Measurements from ENCODE around the gene HOXB3.

The HOXB3 gene

DNA sequence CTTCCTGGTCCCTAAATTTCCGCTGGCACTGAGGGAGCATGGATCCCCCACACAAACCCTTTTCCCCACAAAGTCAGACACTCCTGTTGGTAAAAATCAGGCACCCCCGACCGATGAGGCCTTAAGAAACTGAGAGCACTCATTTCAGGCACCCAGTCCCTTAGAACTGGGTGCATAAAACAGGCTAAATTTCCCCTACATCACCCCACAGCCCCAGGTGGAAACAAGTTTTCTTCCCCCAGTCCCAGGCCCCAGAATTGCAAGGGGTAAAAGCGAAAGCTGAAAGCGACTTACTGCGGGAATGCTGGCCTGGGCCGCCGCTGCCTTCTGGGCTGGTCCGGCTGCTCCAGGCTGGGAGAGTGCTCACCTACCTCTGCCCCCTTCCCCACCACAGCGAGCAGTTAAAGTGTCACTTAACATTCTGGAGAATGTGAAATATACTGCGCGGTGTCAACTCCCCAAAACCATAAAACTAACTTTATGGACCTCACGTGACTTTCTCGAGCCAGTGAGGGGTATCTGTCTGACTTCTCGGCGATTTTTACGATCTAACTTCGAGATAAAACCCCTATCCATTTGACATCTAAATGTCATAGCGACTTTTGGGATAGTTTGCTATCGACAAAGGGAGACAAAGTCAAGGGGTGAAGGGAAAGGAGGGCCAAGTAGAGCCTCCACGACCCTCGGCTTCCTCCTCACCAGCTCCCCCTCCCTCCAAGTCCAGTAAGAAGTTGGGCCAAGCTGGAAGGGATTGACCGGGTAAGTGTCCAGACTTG, at the start of gene HOXB3:
HOXB3 (minus strand) TSS at position 411 of the 776 bp plus-strand sequence. CDS start 37,767 bp downstream, outside the sequence.
- DNase-seq (no peak), ATAC-seq (no peak)
- Mint-ChIP-seq H3K27me3 (peaks cover 89% of the 10 kb centered on the region), H3K9me3 (no peaks in the 10 kb centered on the region), H3K4me3 (peak within 1 kb of the TSS; percentile 39), H3K4me1 (peaks cover 42% of the 10 kb centered on the region), H3K27ac (no peak within 1 kb of the TSS), H3K36me3 (ENCODE audit: low read depth) (no peaks in the 10 kb centered on the region)

DNA sequence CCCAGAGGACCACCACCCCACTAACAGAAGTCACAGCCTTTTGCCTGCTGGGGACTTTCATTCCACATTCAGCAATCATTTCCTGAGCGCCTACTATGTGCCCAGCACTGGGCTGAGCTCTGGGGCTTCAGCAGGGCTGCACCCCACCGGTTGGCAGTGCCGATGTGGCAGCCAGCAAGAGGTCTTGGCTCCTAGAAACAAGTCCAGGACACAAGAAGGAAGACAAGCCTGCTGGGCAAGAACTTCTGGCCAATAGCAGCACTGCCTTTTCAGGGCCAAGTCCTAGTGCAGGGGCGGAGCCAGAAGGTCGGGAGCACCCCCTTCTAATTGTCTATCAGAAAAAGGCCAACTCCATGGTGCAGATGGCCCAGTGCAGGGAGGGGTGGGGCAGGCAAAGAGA, 49.1 kb upstream of the HOXB3 start:
- no peaks in the 10 kb centered on the region for H3K9me3 Mint-ChIP-seq
- DNase-seq: no peak
- H3K27ac Mint-ChIP-seq: no peak overlapping the region
- no peak overlapping the region for H3K4me3 Mint-ChIP-seq
- H3K36me3 Mint-ChIP-seq (ENCODE audit: low read depth): no peaks in the 10 kb centered on the region
- H3K4me1 Mint-ChIP-seq: peaks cover 15% of the 10 kb centered on the region
- ATAC-seq: no peak
- H3K27me3 Mint-ChIP-seq: peaks cover 90% of the 10 kb centered on the region

DNA sequence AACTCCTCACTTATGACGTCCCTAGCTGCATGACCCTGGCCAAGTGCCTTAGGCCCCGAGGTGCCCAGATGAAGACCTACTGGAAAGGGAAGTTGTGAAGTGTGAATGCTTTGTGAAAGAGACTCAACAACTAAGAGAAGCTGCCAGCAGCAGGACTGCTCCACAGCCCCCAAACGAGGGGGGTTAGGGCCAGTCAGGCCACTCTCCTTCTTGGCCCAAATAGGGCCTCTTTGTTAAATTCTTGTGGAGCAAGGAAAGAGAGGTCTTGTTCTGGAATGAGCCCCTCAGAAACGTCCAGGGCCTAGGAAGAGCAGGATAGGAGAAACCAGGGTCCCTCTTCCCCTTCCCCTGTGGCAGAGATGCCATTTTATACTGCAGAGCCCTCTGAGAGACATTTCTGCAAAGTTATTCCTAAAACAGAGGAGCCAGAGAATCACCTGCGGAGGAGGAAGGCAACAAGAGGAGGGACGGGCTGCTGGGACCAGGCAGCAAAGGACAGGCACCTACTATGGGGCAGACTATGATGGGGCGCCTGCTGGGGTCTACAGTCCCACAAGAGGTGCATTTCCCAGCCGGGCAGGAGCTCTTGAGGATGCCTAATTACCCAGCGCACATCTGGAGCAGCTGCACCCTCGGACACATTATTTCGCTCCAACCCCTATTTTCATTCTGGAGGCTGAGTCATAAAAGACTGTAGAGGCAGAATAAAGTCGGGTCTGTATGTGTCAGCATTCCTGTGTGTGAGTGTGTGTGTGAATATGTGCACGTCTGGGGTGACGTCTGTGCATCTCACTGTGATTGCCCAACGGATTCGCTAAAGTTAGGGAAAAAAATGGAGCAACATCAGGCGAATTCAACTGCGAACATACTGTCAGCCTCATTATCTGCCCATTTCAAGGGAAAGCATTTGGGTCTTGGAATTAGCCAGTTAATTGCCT, 47.6 kb upstream of the HOXB3 start:
- no peak for DNase-seq
- no peak overlapping the region for H3K4me3 Mint-ChIP-seq
- no peaks in the 10 kb centered on the region for H3K9me3 Mint-ChIP-seq
- peaks cover 88% of the 10 kb centered on the region for H3K27me3 Mint-ChIP-seq
- no peaks in the 10 kb centered on the region for H3K36me3 Mint-ChIP-seq (ENCODE audit: low read depth)
- no peak for ATAC-seq
- peaks cover 19% of the 10 kb centered on the region for H3K4me1 Mint-ChIP-seq
- H3K27ac Mint-ChIP-seq: no peak overlapping the region

DNA sequence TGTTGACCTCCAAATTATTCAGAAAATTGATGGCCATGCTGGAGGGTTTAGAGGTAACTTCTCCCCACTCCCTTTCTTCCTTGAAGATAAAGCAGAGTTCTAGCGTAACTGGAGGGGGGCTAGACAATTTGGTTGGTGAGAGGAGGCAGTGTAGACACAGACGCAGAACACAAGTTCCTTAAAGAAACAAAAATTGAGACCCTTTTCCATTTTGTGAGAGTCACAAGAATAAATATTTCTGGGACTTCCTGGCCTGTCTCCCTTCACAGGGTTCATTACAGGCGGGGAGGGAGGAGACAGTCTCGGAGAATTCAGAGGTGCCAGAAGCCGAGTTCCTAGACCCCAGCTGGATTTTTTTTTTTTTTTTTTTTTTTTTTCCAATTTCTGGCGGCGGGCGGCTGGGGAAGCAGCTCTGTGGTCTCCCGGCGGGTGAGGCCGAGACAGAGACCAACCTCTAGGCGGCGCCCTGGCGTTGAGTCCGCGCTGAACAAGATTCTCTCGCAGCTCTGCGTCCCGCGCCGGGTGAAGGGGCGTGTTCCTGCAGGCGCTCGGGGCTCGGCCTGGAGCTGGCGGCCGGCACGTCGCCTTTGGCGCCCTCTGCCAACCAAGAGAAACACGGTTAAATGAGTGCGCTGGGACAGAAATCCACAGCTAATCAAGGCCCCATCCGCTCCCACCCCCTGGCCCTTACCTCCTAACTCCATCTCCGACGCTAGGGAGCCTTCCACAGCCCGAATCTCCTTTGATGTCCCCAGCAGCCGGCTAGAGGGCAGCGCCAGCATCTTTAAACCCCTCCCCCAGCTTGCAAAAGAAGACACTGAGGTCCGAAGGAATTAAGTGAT, 46.4 kb upstream of the HOXB3 start:
- H3K36me3 Mint-ChIP-seq (ENCODE audit: low read depth): no peaks in the 10 kb centered on the region
- H3K27me3 Mint-ChIP-seq: peaks cover 81% of the 10 kb centered on the region
- H3K9me3 Mint-ChIP-seq: no peaks in the 10 kb centered on the region
- DNase-seq (peak; percentile 87), ATAC-seq (peak; percentile 84)
- no peak overlapping the region for H3K27ac Mint-ChIP-seq
- peaks cover 13% of the 10 kb centered on the region for H3K4me1 Mint-ChIP-seq
- no peak overlapping the region for H3K4me3 Mint-ChIP-seq

DNA sequence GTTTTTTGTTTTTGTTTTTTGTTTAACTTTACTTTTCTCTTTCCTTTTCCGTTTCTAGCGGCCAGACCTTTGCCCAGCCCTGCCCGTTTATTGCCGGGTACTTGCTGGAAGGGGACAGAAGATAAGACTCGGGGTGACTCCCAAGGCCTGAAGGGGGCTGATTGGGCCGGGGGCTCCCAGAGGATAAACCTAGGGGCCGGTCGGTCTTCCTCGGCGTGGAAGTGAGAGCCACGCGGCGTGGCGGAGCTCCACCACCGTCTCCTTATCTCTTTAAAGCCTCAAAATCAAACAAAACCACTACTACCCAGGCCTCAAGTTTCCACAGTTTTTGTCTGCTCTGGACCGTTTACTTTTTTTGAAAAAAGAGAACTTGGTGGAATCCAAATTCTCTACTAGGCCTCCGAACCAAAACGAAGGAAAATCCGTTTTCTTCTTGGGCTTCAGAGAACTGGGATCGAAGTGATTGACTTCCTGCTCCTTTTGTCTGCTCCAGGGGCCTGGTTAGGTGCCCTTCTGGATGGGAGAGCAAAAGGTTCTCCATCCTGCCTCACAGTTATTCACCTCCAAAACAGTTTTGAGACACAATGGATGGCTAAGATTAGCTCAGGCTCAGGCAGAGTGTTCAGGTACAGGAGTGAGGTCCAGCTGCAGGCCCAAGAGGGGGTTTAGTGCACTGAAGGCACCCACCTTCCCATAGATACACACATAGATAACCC, 44.6 kb upstream of the HOXB3 start:
- DNase-seq (no peak), ATAC-seq (no peak)
- H3K27ac Mint-ChIP-seq: no peak overlapping the region
- H3K4me1 Mint-ChIP-seq: peaks cover 12% of the 10 kb centered on the region
- no peaks in the 10 kb centered on the region for H3K9me3 Mint-ChIP-seq
- H3K36me3 Mint-ChIP-seq (ENCODE audit: low read depth): no peaks in the 10 kb centered on the region
- peaks cover 74% of the 10 kb centered on the region for H3K27me3 Mint-ChIP-seq
- H3K4me3 Mint-ChIP-seq: peak overlapping the region; percentile 51

DNA sequence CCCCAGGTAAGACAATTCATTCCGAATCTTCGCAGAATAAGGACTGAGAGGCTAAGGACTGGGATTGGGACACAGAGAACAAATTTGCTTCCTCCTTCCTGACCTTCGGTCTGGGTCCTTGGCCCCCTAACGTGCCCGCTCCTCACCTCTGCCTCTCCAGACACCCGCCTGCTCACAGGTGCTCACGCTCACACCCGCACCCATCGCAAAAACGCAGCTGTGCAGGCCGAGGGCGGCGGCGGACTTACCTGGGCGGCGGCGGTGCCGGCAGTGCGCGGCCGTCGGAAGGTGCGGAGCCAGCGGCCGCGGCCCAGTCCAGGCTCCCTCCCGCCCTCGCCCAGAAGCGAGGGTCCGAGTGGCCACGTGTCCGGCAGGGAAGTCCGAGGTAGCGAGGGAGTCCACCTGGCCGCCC, 43.2 kb upstream of the HOXB3 start:
- H3K27me3 Mint-ChIP-seq: peaks cover 79% of the 10 kb centered on the region
- no peaks in the 10 kb centered on the region for H3K36me3 Mint-ChIP-seq (ENCODE audit: low read depth)
- H3K9me3 Mint-ChIP-seq: no peaks in the 10 kb centered on the region
- H3K4me3 Mint-ChIP-seq: no peak overlapping the region
- H3K4me1 Mint-ChIP-seq: peaks cover 12% of the 10 kb centered on the region
- no peak for DNase-seq
- ATAC-seq: no peak
- H3K27ac Mint-ChIP-seq: no peak overlapping the region

DNA sequence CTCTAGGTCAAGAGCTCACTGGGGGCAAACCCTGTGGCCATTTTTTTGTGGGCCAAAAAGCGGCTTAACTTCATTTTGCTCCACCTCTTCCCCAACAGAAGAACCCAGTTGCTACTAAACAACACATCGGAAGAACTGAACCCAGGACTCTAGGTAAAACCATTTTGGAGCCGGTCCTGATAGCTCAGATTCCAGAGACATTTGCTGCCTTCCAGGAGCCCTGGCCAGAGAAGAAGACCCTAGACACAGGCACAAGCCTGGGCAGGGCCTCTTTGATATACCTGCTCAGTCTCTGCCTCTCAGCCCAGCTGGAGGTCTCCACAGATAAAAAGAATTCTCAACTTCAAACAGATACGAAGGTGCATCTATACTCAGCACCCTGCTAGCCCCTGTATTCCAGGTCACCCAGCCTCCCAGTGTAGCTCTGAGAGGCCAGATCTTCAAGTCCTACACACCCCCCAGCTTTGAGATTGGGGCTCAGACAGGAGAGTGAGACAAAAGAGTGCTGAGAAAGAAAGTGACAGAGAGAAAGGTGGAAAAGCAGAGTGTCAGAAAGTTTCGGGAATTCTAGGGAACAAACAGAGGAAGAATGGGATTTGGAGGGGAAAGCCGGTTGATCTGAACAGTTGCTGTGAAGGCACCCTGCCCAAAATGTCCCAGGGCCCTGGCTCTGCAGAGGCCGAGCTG, 42.7 kb upstream of the HOXB3 start:
- Mint-ChIP-seq H3K4me3 (peak overlapping the region; percentile 35), H3K36me3 (ENCODE audit: low read depth) (no peaks in the 10 kb centered on the region), H3K27me3 (peaks cover 80% of the 10 kb centered on the region)

DNA sequence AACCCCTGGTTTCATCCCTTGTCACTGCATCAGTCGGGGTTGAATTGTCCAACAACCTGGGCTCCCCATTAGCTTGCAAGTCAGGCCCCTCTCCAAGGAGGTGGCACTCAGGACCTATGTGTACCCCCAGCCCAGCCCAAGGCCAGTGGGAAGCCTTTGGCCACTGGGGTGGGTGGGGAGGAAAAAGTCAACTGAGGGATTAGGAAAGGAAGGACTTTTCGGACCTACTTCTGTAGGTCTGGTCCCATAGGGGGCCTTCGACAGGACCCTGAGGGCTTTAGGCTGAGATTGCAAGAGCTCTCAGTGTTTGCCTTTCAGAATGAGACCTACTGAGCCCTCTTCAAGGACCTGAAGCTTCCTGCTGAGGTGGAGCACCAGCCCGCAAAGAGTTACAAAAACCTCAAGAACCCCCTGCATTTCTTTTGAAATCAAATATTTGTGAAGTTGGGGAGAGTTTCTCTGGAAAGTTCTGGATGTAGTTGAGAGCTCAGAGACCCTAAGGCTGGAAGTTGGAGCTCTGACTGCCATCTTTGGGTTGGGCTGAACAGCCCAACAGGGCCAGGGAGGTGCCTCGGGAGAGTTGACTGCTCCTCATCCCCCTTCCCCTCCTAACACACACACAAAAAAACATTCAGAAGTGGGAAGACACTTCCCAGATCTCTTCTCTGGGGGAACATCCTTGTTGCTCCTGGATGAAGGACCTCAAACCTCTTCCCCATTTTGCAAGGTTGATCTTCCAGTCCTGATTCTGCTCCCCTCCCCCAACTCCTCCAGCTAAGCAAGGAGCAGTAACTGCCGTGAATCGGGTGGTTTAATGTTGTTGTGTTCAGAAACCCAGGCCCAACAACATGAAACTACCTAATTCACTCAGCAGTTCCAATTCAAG, 41.9 kb upstream of the HOXB3 start:
- Mint-ChIP-seq H3K9me3 (no peaks in the 10 kb centered on the region), H3K4me1 (peaks cover 13% of the 10 kb centered on the region), H3K27me3 (peaks cover 80% of the 10 kb centered on the region), H3K27ac (no peak overlapping the region), H3K4me3 (no peak overlapping the region), H3K36me3 (ENCODE audit: low read depth) (no peaks in the 10 kb centered on the region)
- no peak for DNase-seq
- ATAC-seq: no peak

More for the DNA sequence above, 42.7 kb upstream of the HOXB3 start:
- DNase-seq: no peak
- Mint-ChIP-seq H3K4me1 (peaks cover 12% of the 10 kb centered on the region), H3K27ac (no peak overlapping the region), H3K9me3 (no peaks in the 10 kb centered on the region)
- no peak for ATAC-seq

DNA sequence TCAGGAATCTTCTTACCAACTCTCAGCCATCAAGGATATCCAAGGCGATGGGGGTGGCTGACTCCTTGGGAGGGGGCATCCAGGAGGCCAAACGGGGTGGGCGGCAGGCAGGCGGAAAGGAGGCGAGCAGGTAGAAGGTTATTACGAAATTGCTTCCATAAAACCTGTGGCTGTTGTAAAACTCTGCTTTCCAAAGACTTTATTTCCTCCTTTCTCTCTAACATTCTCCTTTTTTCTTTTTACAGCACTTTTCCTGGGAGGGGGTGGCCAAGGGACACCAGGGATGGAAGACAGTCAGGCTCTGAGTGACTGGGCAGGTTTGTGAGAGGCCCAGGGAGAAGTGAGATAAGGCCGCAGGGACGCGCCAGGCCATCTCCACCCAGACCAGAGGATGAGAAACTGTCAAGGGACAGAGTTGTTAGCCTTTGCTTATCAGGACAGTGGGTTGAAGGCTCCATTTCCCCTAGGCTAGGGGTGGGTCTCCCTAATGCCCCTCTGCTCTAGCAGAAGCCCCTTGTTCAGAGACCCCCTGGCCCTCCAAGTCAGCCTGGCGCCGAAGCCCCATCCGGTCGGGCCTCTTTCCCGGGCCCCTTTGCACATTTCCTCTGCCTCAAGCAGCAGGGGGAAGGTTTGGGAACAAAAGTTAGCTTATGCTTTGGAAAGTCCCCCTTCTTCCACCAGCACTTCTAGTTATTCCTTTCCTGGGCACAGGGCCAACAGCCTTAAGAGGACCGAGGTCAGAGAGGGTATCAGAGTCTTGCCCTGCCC, 41.1 kb upstream of the HOXB3 start:
- H3K27me3 Mint-ChIP-seq: peaks cover 79% of the 10 kb centered on the region
- H3K9me3 Mint-ChIP-seq: no peaks in the 10 kb centered on the region
- peaks cover 13% of the 10 kb centered on the region for H3K4me1 Mint-ChIP-seq
- no peak overlapping the region for H3K4me3 Mint-ChIP-seq
- DNase-seq (no peak), ATAC-seq (no peak)
- H3K27ac Mint-ChIP-seq: no peak overlapping the region
- H3K36me3 Mint-ChIP-seq (ENCODE audit: low read depth): no peaks in the 10 kb centered on the region

DNA sequence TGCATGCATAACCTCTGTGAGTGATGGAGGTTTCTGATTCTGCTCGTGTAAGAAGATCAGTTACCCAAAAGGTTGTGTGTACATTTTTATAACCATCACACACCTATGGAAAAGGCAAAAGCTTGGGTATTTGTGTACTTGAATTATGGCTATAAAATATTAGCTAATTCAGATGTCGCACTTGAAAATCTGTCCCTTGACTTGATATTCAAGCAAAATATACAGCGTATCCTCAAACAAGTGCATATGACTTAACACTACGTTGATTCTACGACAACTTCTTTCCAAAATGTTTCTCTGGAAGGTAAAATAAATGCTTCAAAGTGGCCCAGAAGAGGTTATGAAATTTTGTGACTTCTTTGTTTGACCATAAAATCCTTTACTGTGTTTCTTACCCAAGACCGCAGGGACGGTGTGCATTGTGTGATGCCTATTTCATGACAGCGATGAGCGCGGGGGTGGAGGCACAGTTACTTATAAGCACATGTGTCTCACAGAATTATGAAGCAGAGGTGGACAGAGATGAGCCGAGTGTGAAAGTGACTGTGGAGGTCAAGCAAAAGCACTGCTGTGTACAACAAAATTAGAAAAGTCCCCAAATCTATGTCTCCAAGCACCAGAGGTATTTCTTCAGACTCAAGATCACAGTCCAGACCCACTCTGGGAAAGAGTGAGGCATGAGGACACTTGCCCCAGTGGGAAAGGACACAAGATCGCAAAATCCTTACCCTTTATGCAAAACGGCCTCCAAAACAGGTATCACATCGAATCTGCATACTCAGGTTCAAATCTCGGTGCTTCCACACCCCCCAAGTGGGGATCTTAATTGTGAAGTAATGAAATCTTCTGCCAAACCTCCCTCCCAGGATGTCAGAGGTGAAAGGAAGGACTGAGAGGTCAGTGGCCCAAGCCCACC, 40.2 kb upstream of the HOXB3 start:
- DNase-seq: no peak
- Mint-ChIP-seq H3K27me3 (peaks cover 74% of the 10 kb centered on the region), H3K4me1 (peaks cover 13% of the 10 kb centered on the region), H3K27ac (no peak overlapping the region), H3K9me3 (no peaks in the 10 kb centered on the region), H3K36me3 (ENCODE audit: low read depth) (no peaks in the 10 kb centered on the region), H3K4me3 (no peak overlapping the region)
- no peak for ATAC-seq

DNA sequence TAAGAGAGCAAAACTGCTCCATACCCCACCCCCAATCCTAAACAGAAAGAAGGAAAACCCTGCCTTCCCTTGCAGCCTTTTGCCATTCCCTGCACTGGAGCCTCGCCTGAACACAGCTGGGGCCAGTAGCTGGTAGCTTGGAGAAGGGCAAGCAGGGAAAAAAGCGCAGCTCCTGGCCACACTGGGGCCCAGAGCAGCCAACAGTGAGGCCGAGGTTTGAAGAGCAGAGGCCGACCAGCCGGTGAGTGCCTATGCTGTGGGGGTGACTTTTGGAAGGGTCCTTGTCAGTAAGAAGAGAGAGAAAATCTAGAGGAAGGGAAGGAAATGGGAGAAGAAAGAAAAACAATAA, 39.3 kb upstream of the HOXB3 start:
- no peaks in the 10 kb centered on the region for H3K9me3 Mint-ChIP-seq

More for the DNA sequence above, 39.3 kb upstream of the HOXB3 start:
- no peaks in the 10 kb centered on the region for H3K36me3 Mint-ChIP-seq (ENCODE audit: low read depth)
- DNase-seq: no peak
- ATAC-seq: no peak
- H3K27ac Mint-ChIP-seq: no peak overlapping the region
- H3K27me3 Mint-ChIP-seq: peaks cover 67% of the 10 kb centered on the region
- peaks cover 13% of the 10 kb centered on the region for H3K4me1 Mint-ChIP-seq
- H3K4me3 Mint-ChIP-seq: no peak overlapping the region

Measured in activated naive CD8-positive, alpha-beta T cell treated with anti-CD3 and anti-CD28 coated beads, Interleukin-2, amount 50 U/mL, for 24 hours (primary cell).